PC-3 (cell line): ENCODE data around the gene TH. TPM values are rescaled to one million over a fixed set of nuclear protein-coding genes. Genes with fewer than 3 reads are reported as not detected.

Experiments used
- ATAC-seq: fragments of 200-7000 bp; cut with Tn5 transposase; 2 replicates; pipeline ENCODE4 v1.9.1; 2020; ENCODE audit warnings: mild to moderate bottlenecking, moderate library complexity
- BruUV-seq: library from RNA; stranded (reverse); fragments of 400-500 nt; replicated peaks from 2 replicates; lab custom pipeline; 2021; lab: Mats Ljungman, UMichigan
- CTCF ChIA-PET: fragments of 300-600 bp; sonication (Branson Sonifier 250); formaldehyde crosslinking; loops from one replicate; lab custom pipeline; 2022; ENCODE audit warnings: antibody characterized with exemption; lab: Charles Lee
- POLR2A ChIA-PET: fragments of 300-600 bp; sonication (Branson Sonifier 250); formaldehyde crosslinking; loops from one replicate; lab custom pipeline; 2022; ENCODE audit warnings: antibody characterized with exemption; ENCODE audit not compliant: unreplicated experiment; lab: Charles Lee
- DNase-seq: peaks from one replicate; pipeline ENCODE4 v3.0.0-alpha.2; 2015
- H2AFZ ChIP-seq: fragments of 300-600 bp; sonication (generic); 2 replicates; pipeline ENCODE4 v1.6.0; 2016; ENCODE audit warnings: antibody characterized with exemption, low read length
- H3F3A ChIP-seq: fragments of 300-600 bp; sonication (generic); one replicate; pipeline ENCODE4 v1.6.0; 2017; ENCODE audit warnings: antibody characterized with exemption, low read length, control low read depth, mild to moderate bottlenecking; ENCODE audit not compliant: unreplicated experiment
- H3K27ac ChIP-seq: fragments of 300-600 bp; sonication (generic); 2 replicates; pipeline ENCODE4 v1.5.1; 2016; ENCODE audit warnings: mild to moderate bottlenecking, low read length
- H3K27me3 ChIP-seq: fragments of 300-600 bp; sonication (generic); 2 replicates; pipeline ENCODE4 v1.6.1; 2016; ENCODE audit warnings: low read length, mixed read lengths
- H3K36me3 ChIP-seq: fragments of 300-600 bp; sonication (generic); 2 replicates; pipeline ENCODE4 v1.6.1; 2016; ENCODE audit warnings: low read depth, mixed run types, low read length, mixed read lengths
- H3K4me1 ChIP-seq: fragments of 300-600 bp; sonication (generic); 2 replicates; pipeline ENCODE4 v1.5.1; 2016; ENCODE audit warnings: low read length; ENCODE audit not compliant: insufficient read depth
- H3K4me2 ChIP-seq: fragments of 300-600 bp; sonication (generic); 2 replicates; pipeline ENCODE4 v1.6.0; 2016; ENCODE audit warnings: low read length
- H3K4me3 ChIP-seq: fragments of 300-600 bp; sonication (generic); 2 replicates; pipeline ENCODE4 v1.5.1; 2016; ENCODE audit warnings: mild to moderate bottlenecking, low read length, mixed read lengths
- H3K79me2 ChIP-seq: fragments of 300-600 bp; sonication (generic); 2 replicates; pipeline ENCODE4 v1.6.1; 2017; ENCODE audit warnings: low read length, mixed read lengths
- H3K9ac ChIP-seq: fragments of 300-600 bp; sonication (generic); 2 replicates; pipeline ENCODE4 v1.6.0; 2016; ENCODE audit warnings: mild to moderate bottlenecking, low read length
- H3K9me2 ChIP-seq: fragments of 300-600 bp; sonication (generic); replicated peaks from 2 replicates; pipeline ENCODE4 v1.6.1; 2016; ENCODE audit warnings: mixed run types, low read length, mixed read lengths
- H3K9me3 ChIP-seq: fragments of 300-600 bp; sonication (generic); 2 replicates; pipeline ENCODE4 v1.6.1; 2016; ENCODE audit warnings: low read length, mixed read lengths
- H4K20me1 ChIP-seq: fragments of 300-600 bp; sonication (generic); 2 replicates; pipeline ENCODE4 v1.6.1; 2016; ENCODE audit warnings: low read length, mixed read lengths
- CTCF ChIP-seq: fragments of 300-600 bp; sonication (generic); conservative IDR thresholded peaks from 2 replicates; pipeline ENCODE4 v1.5.1; 2017; ENCODE audit warnings: antibody characterized with exemption, low read depth, mild to moderate bottlenecking, low read length
- EZH2 ChIP-seq: fragments of 300-600 bp; sonication (generic); IDR thresholded peaks from one replicate; pipeline ENCODE4 v1.6.1; 2017; ENCODE audit warnings: antibody characterized with exemption, mild to moderate bottlenecking, low read length; ENCODE audit not compliant: unreplicated experiment
- EZH2phosphoT487 ChIP-seq: fragments of 300-600 bp; sonication (generic); IDR thresholded peaks from 2 replicates; pipeline ENCODE4 v1.6.1; 2018; ENCODE audit warnings: mild to moderate bottlenecking, antibody characterized with exemption, low read length, borderline replicate concordance
- intact Hi-C: fragments of 100-400 bp; cut with micrococcal nuclease; formaldehyde crosslinking; loops from 2 replicates; pipeline ENCODE4 v1.9.0; 2023
- total RNA-seq: library from RNA; depleted of rRNA; stranded (reverse); fragments of >200 nt; gene quantifications from 2 replicates; pipeline ENCODE4 v1.2.3, GENCODE V29; 2014

Gene TH
- total RNA-seq, 1 experiment from 2014 or later, result 8.3 TPM

GRCh38 chr11:2182692-2183474 lies 11.3 kb upstream of the TH start:
- H3K27ac ChIP-seq, result no peak overlapping the region
- no peaks in the 10 kb centered on the region for H3K27me3 ChIP-seq
- no peak for ATAC-seq
- H3K4me2 ChIP-seq, result no peak overlapping the region
- H4K20me1 ChIP-seq, result no peaks in the 10 kb centered on the region
- H3F3A ChIP-seq, result no peaks in the 10 kb centered on the region
- H2AFZ ChIP-seq, result no peak overlapping the region
- DNase-seq, result no peak
- 0 out of 2 replicates have a peak, but pooled peaks cover 7% of the 10 kb centered on the region for H3K79me2 ChIP-seq
- H3K4me3 ChIP-seq, result no peak overlapping the region
- ChIA-PET POLR2A (no interaction called here), CTCF (no interaction called here)
- H3K36me3 ChIP-seq, result no peaks in the 10 kb centered on the region
- H3K4me1 ChIP-seq, result peaks cover 40% of the 10 kb centered on the region
- H3K9ac ChIP-seq, result no peak overlapping the region
- TF ChIP-seq CTCF (no peak), EZH2 (no peak), EZH2phosphoT487 (no peak)
- BruUV-seq, result no TSS peak
- intact Hi-C loops, result loop anchor here (5.0 kb wide), 1 partner anchor 219 kb away; the partner anchor contains the start of gene TSSC4
- H3K9me2 ChIP-seq, result no peaks in the 10 kb centered on the region
- H3K9me3 ChIP-seq, result no peaks in the 10 kb centered on the region

DNA sequence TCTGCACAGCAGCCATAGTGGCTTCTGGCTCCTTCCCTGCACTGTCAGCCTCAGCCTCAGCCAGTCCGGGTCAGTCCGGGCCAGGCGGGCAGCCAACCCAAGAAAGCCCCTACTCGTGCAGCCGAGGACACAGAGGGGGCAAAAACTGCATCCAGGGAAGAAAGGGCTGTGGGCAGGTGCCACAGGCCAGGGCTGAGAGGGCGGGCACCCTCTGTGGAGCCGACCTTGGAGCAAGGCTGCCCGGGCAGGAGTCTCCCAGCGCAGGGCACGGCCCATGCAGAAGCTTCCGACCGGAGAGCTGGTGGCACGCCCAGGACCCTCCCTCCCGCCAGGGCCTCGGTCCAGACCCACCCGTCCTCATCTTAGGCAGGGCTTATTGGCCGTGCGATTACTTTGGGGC lies 10.5 kb upstream of the TH start:
- Histone ChIP-seq H3K9me3 (no peaks in the 10 kb centered on the region), H3K4me2 (no peak overlapping the region), H3K4me1 (peaks cover 48% of the 10 kb centered on the region), H3F3A (no peaks in the 10 kb centered on the region), H3K27me3 (no peaks in the 10 kb centered on the region), H4K20me1 (no peaks in the 10 kb centered on the region), H3K9me2 (no peaks in the 10 kb centered on the region), H3K36me3 (no peaks in the 10 kb centered on the region), H3K27ac (no peak overlapping the region), H2AFZ (no peak overlapping the region), H3K9ac (no peak overlapping the region), H3K4me3 (no peak overlapping the region), H3K79me2 (0 out of 2 replicates have a peak, but pooled peaks cover 7% of the 10 kb centered on the region)
- CTCF ChIA-PET, result no interaction called here
- DNase-seq (no peak), ATAC-seq (no peak)
- intact Hi-C loops, result loop anchor here (5.0 kb wide), 1 partner anchor 220 kb away; the partner anchor contains the start of gene TSSC4
- POLR2A ChIA-PET, result no interaction called here
- BruUV-seq, result no TSS peak
- TF ChIP-seq CTCF (no peak), EZH2 (no peak), EZH2phosphoT487 (no peak)

DNA sequence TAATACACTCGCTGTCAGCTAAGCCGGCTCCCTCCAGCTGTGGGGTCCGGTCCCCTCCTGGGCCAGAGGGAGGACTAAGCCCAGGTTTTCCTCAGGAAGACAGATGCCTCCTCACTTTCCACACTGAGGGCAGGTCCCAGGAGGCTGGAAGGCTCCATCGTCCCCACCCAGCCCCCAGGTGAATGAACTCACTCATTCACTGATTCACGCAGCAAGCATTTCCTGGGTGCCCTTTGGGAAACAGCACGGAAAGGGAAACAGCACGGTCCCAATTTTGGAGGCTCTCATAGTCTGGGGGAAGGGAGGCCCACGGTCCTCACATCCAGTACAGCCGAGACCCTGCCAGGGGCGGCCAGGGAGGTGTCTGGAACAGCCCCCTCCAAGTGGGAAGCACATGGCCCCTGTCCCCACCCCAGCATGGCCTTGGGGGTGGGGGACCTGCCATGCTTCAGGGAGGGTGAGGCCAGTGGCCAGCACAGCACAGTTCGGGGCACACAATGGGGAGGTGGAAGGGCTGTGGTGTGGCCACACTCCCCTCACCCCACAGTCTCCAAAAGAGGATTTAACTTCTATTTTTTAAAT lies 9.3 kb upstream of the TH start:
- no peak overlapping the region for H3K4me3 ChIP-seq
- H3K9me3 ChIP-seq, result no peaks in the 10 kb centered on the region
- intact Hi-C loops, result loop anchor here (5.0 kb wide), 1 partner anchor 221 kb away; the partner anchor contains the start of gene TSSC4
- no peaks in the 10 kb centered on the region for H4K20me1 ChIP-seq
- peak overlapping the region; percentile 91 for H3K27ac ChIP-seq
- H3K4me1 ChIP-seq, result peaks cover 60% of the 10 kb centered on the region
- H3K27me3 ChIP-seq, result no peaks in the 10 kb centered on the region
- ChIA-PET CTCF (no interaction called here), POLR2A (no interaction called here)
- no peaks in the 10 kb centered on the region for H3F3A ChIP-seq
- no peaks in the 10 kb centered on the region for H3K36me3 ChIP-seq
- no TSS peak for BruUV-seq
- no peak for TF ChIP-seq CTCF
- no peak for TF ChIP-seq EZH2phosphoT487
- no peak for TF ChIP-seq EZH2
- ATAC-seq (peak; percentile 56), DNase-seq (peak; percentile 94)
- H3K9me2 ChIP-seq, result no peaks in the 10 kb centered on the region
- peak overlapping the region; percentile 83 for H3K9ac ChIP-seq
- H3K79me2 ChIP-seq, result 0 out of 2 replicates have a peak, but pooled peaks cover 7% of the 10 kb centered on the region
- peak overlapping the region; percentile 72 for H2AFZ ChIP-seq
- peak overlapping the region; percentile 72 for H3K4me2 ChIP-seq
